H9 (cell line): ENCODE results near the gene SLC25A19. TPM values are rescaled to one million over a fixed set of nuclear protein-coding genes. Genes with fewer than 3 reads are reported as not detected.

Experiments
- DNase-seq: peaks from one replicate; pipeline ENCODE4 v3.0.0-alpha.2; 2017
- H2AFZ ChIP-seq: one replicate; pipeline ENCODE4 v1.6.1; 2013; ENCODE audit warnings: mild to moderate bottlenecking, low read length, control low read depth, moderate library complexity
- H2AK5ac ChIP-seq: 2 replicates; pipeline ENCODE4 v1.6.1; 2013; ENCODE audit warnings: low read length, control low read depth, mixed read lengths; ENCODE audit not compliant: insufficient read length
- H2BK120ac ChIP-seq: one replicate; pipeline ENCODE4 v1.6.1; 2013; ENCODE audit warnings: low read depth, mild to moderate bottlenecking, low read length, control low read depth, inconsistent platforms; ENCODE audit not compliant: poor library complexity, severe bottlenecking
- H2BK12ac ChIP-seq: 2 replicates; pipeline ENCODE4 v1.6.1; 2013; ENCODE audit warnings: low read length, control low read depth, mixed read lengths, low read depth; ENCODE audit not compliant: insufficient read length
- H2BK15ac ChIP-seq: 2 replicates; pipeline ENCODE4 v1.6.1; 2013; ENCODE audit warnings: low read depth, low read length, control low read depth
- H2BK20ac ChIP-seq: one replicate; pipeline ENCODE4 v1.6.1; 2013; ENCODE audit warnings: low read depth, mild to moderate bottlenecking, low read length, control low read depth, inconsistent platforms; ENCODE audit not compliant: poor library complexity, severe bottlenecking
- H2BK5ac ChIP-seq: 2 replicates; pipeline ENCODE4 v1.6.1; 2013; ENCODE audit warnings: low read length, control low read depth, mixed read lengths; ENCODE audit not compliant: insufficient read length
- H3K14ac ChIP-seq: 2 replicates; pipeline ENCODE4 v1.6.1; 2013; ENCODE audit warnings: low read length, control low read depth; ENCODE audit not compliant: insufficient read depth
- H3K18ac ChIP-seq: 2 replicates; pipeline ENCODE4 v1.6.1; 2013; ENCODE audit warnings: low read depth, mild to moderate bottlenecking, mixed read lengths, low read length, control low read depth; ENCODE audit not compliant: insufficient read length
- H3K23ac ChIP-seq: 2 replicates; pipeline ENCODE4 v1.6.1; 2013; ENCODE audit warnings: low read length, control low read depth, mixed read lengths, low read depth; ENCODE audit not compliant: insufficient read length
- H3K23me2 ChIP-seq: 2 replicates; pipeline ENCODE4 v1.6.1; 2013; ENCODE audit warnings: low read depth, mild to moderate bottlenecking, mixed read lengths, low read length, control low read depth; ENCODE audit not compliant: insufficient read length, poor library complexity, severe bottlenecking
- H3K27ac ChIP-seq: 2 replicates; pipeline ENCODE4 v1.5.1; 2013; ENCODE audit warnings: low read length, control low read depth, mixed read lengths, low read depth; ENCODE audit not compliant: insufficient read length
- H3K27me3 ChIP-seq: 2 replicates; pipeline ENCODE4 v1.6.1; 2013; ENCODE audit warnings: low read length, control low read depth, inconsistent platforms; ENCODE audit not compliant: insufficient read depth
- H3K4ac ChIP-seq: 2 replicates; pipeline ENCODE4 v1.6.1; 2013; ENCODE audit warnings: low read depth, mild to moderate bottlenecking, control low read depth, inconsistent platforms, low read length, moderate library complexity
- H3K4me1 ChIP-seq: 2 replicates; pipeline ENCODE4 v1.6.1; 2013; ENCODE audit warnings: low read length, control low read depth, inconsistent platforms; ENCODE audit not compliant: insufficient read depth
- H3K4me2 ChIP-seq: 2 replicates; pipeline ENCODE4 v1.6.1; 2013; ENCODE audit warnings: low read length, control low read depth, mixed read lengths; ENCODE audit not compliant: insufficient read length, insufficient read depth
- H3K56ac ChIP-seq: 2 replicates; pipeline ENCODE4 v1.6.1; 2013; ENCODE audit warnings: low read depth, mild to moderate bottlenecking, mixed read lengths, low read length, control low read depth; ENCODE audit not compliant: insufficient read length
- H3K79me1 ChIP-seq: 2 replicates; pipeline ENCODE4 v1.6.1; 2013; ENCODE audit warnings: low read depth, mild to moderate bottlenecking, moderate library complexity, low read length, control low read depth, inconsistent platforms; ENCODE audit not compliant: insufficient read depth, poor library complexity, severe bottlenecking
- H3K79me2 ChIP-seq: 2 replicates; pipeline ENCODE4 v1.6.1; 2013; ENCODE audit warnings: low read length, control low read depth, inconsistent platforms; ENCODE audit not compliant: insufficient read depth
- H3K9ac ChIP-seq: 2 replicates; pipeline ENCODE4 v1.6.1; 2013; ENCODE audit warnings: low read length, control low read depth, mixed read lengths; ENCODE audit not compliant: insufficient read length; ENCODE audit errors: extremely low read depth
- H3K9me3 ChIP-seq: one replicate; pipeline ENCODE4 v1.6.1; 2013; ENCODE audit warnings: low read depth, low read length, inconsistent platforms; ENCODE audit not compliant: control insufficient read depth
- H3T11ph ChIP-seq: one replicate; pipeline ENCODE4 v1.6.1; 2013; ENCODE audit warnings: mild to moderate bottlenecking, low read length, control low read depth, inconsistent platforms
- H4K20me1 ChIP-seq: one replicate; pipeline ENCODE4 v1.6.1; 2013; ENCODE audit not compliant: control insufficient read depth, insufficient read length, insufficient read depth
- H4K5ac ChIP-seq: 2 replicates; pipeline ENCODE4 v1.6.1; 2013; ENCODE audit warnings: low read depth, mild to moderate bottlenecking, mixed read lengths, low read length, control low read depth; ENCODE audit not compliant: insufficient read length
- H4K8ac ChIP-seq: replicated peaks from 2 replicates; pipeline ENCODE4 v1.6.1; 2013; ENCODE audit warnings: low read length, control low read depth, mixed read lengths, low read depth; ENCODE audit not compliant: insufficient read length
- H4K91ac ChIP-seq: 2 replicates; pipeline ENCODE4 v1.6.1; 2013; ENCODE audit warnings: low read depth, mild to moderate bottlenecking, moderate library complexity, mixed read lengths, low read length, control low read depth; ENCODE audit not compliant: insufficient read length
- H3K27ac Mint-ChIP-seq, 3 experiments: 2 replicates in 2 of 3; 3 replicates in 1 of 3; pipeline ENCODE4 v1.8.0; 2020 to 2021; ENCODE audit warnings: mixed read lengths in 3 of 3, mild to moderate bottlenecking in 1 of 3, moderate library complexity in 1 of 3
- H3K27me3 Mint-ChIP-seq: 2 replicates; pipeline ENCODE4 v1.8.0; 2021; ENCODE audit warnings: low read depth, mild to moderate bottlenecking, moderate library complexity, mixed read lengths
- H3K36me3 Mint-ChIP-seq, 3 experiments: 2 replicates in 2 of 3; 3 replicates in 1 of 3; pipeline ENCODE4 v1.8.0; 2020 to 2021; ENCODE audit warnings: low read depth in 3 of 3, mixed read lengths in 3 of 3; ENCODE audit not compliant: insufficient read depth in 1 of 3
- H3K4me1 Mint-ChIP-seq, 2 experiments: 2 replicates each; pipeline ENCODE4 v1.8.0; 2020; ENCODE audit warnings: mixed read lengths in 2 of 2
- H3K4me3 Mint-ChIP-seq, 2 experiments: 2 replicates in 1 of 2; 3 replicates in 1 of 2; pipeline ENCODE4 v1.8.0; 2020 to 2021; ENCODE audit warnings: mild to moderate bottlenecking in 2 of 2, mixed read lengths in 2 of 2, moderate library complexity in 1 of 2
- H3K9me3 Mint-ChIP-seq, 2 experiments: 2 replicates in 1 of 2; 3 replicates in 1 of 2; pipeline ENCODE4 v1.8.0; 2020; ENCODE audit warnings: mild to moderate bottlenecking in 2 of 2, mixed read lengths in 2 of 2, moderate library complexity in 1 of 2
- WGBS: extraction: QIAGEN DNeasy Blood & Tissue Kit; methylation state at CpG from one replicate; pipeline ENCODE4 v1.1.7; 2013; ENCODE audit warnings: missing lambda C conversion rate, low lambda C conversion rate, mixed read lengths; ENCODE audit not compliant: insufficient read length; ENCODE audit errors: extremely low coverage; 5-methylcytosine and 5-hydroxymethylcytosine counted together
- total RNA-seq: library from RNA; stranded (reverse); gene quantifications from 2 replicates; pipeline ENCODE4 v1.2.1, GENCODE V29; 2021
- TF ChIP-seq, protein P1 (sequence below): fragments of 200-600 bp; sonication (generic); conservative IDR thresholded peaks from 3 replicates; pipeline ENCODE4 v1.8.0; 2021; ENCODE audit warnings: antibody characterized with exemption, mild to moderate bottlenecking

SLC25A19 gene
- total RNA-seq, 1 experiment from 2014 or later = 24.2 TPM

GRCh38 chr17:75225016-75225415 lies 64.2 kb downstream of the SLC25A19 start:
- Mint-ChIP-seq H3K27ac (no peak overlapping the region), H3K4me1 (no peaks in the 10 kb centered on the region), H3K27me3 (no peaks in the 10 kb centered on the region), H3K4me3 (no peak overlapping the region), H3K36me3 (peaks cover 35 to 79% (median 72%) of the 10 kb centered on the region in 3 experiments), H3K9me3 (no peaks in the 10 kb centered on the region)
- Histone ChIP-seq H3T11ph (no peak overlapping the region), H4K5ac (no peak overlapping the region), H3K56ac (no peak overlapping the region), H3K9me3 (no peaks in the 10 kb centered on the region), H2BK5ac (no peak overlapping the region), H3K27me3 (no peaks in the 10 kb centered on the region), H3K23me2 (no peaks in the 10 kb centered on the region), H4K20me1 (no peaks in the 10 kb centered on the region), H4K8ac (no peak overlapping the region), H3K27ac (no peak overlapping the region), H3K9ac (no peak overlapping the region), H2AK5ac (no peak overlapping the region), H3K4me1 (no peaks in the 10 kb centered on the region), H3K4me2 (no peak overlapping the region), H3K18ac (no peak overlapping the region), H3K79me1 (no peaks in the 10 kb centered on the region), H2AFZ (no peak overlapping the region), H2BK12ac (no peak overlapping the region), H2BK120ac (no peak overlapping the region), H3K4ac (no peak overlapping the region), H4K91ac (no peak overlapping the region), H3K79me2 (no peaks in the 10 kb centered on the region), H2BK20ac (no peak overlapping the region), H3K23ac (no peak overlapping the region), H2BK15ac (no peak overlapping the region), H3K14ac (no peak overlapping the region)
- TF ChIP-seq, protein P1, sequence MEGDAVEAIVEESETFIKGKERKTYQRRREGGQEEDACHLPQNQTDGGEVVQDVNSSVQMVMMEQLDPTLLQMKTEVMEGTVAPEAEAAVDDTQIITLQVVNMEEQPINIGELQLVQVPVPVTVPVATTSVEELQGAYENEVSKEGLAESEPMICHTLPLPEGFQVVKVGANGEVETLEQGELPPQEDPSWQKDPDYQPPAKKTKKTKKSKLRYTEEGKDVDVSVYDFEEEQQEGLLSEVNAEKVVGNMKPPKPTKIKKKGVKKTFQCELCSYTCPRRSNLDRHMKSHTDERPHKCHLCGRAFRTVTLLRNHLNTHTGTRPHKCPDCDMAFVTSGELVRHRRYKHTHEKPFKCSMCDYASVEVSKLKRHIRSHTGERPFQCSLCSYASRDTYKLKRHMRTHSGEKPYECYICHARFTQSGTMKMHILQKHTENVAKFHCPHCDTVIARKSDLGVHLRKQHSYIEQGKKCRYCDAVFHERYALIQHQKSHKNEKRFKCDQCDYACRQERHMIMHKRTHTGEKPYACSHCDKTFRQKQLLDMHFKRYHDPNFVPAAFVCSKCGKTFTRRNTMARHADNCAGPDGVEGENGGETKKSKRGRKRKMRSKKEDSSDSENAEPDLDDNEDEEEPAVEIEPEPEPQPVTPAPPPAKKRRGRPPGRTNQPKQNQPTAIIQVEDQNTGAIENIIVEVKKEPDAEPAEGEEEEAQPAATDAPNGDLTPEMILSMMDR = no peak
- WGBS = no CpG with 5 or more reads among the region's 14 CpGs
- DNase-seq = no peak

Other genes starting within 250 kb of the SLC25A19 start
- 344 TPM in 2 replicates for gene ATP5PD, start 242.5 kb downstream of the SLC25A19 start, total RNA-seq
- 40.1 and 41.6 TPM in 2 replicates for gene KCTD2, start 242.2 kb downstream of the SLC25A19 start, total RNA-seq
- gene SLC16A5, start 201.5 kb downstream of the SLC25A19 start, total RNA-seq = 17.0 and 17.1 TPM in 2 replicates
- gene ARMC7, start 179.5 kb downstream of the SLC25A19 start, total RNA-seq = 22.4 and 22.8 TPM in 2 replicates
- 76.2 and 77.7 TPM in 2 replicates for gene NT5C, start 157.7 kb downstream of the SLC25A19 start, total RNA-seq
- gene JPT1, start 134.9 kb downstream of the SLC25A19 start, total RNA-seq = 265 and 275 TPM in 2 replicates
- gene SUMO2, start 106.5 kb downstream of the SLC25A19 start, total RNA-seq = 813 and 824 TPM in 2 replicates
- 136 and 145 TPM in 2 replicates for gene NUP85, start 83.8 kb downstream of the SLC25A19 start, total RNA-seq
- gene GGA3, start 27.8 kb downstream of the SLC25A19 start, total RNA-seq = 50.3 and 58.2 TPM in 2 replicates
- 93.7 and 97.4 TPM in 2 replicates for gene MRPS7, start 27.6 kb downstream of the SLC25A19 start, total RNA-seq
- gene MIF4GD, start 18.2 kb downstream of the SLC25A19 start, total RNA-seq = 24.0 and 26.1 TPM in 2 replicates
- 87.7 and 91.7 TPM in 2 replicates for gene GRB2, start 116.2 kb upstream of the SLC25A19 start, total RNA-seq
- 61.4 and 67.9 TPM in 2 replicates for gene TMEM94, start 167.2 kb upstream of the SLC25A19 start, total RNA-seq
- 35.2 and 37.0 TPM in 2 replicates for gene CASKIN2, start 226.1 kb upstream of the SLC25A19 start, total RNA-seq
- 44.5 and 45.5 TPM in 2 replicates for gene TSEN54, start 227.1 kb upstream of the SLC25A19 start, total RNA-seq
- 85.9 and 90.4 TPM in 2 replicates for gene LLGL2, start 236.3 kb upstream of the SLC25A19 start, total RNA-seq